Breast epithelium (tissue), 3 donors: ENCODE results near the gene MRPS9.

Experiments
- POLR2A ChIP-seq: fragments of 450-650 bp; IDR thresholded peaks from one replicate; pipeline ENCODE4 v1.6.1; 2016; ENCODE audit warnings: antibody characterized with exemption, mild to moderate bottlenecking, moderate library complexity
- POLR2AphosphoS5 ChIP-seq, 3 donors: sonication (generic); formaldehyde crosslinking; IDR thresholded peaks; one replicate each; pipeline ENCODE4 v1.6.1; 2017; ENCODE audit warnings: antibody characterized with exemption in 3 of 3
- TF ChIP-seq, protein P1 (sequence below), 3 donors: fragments of 450-650 bp; IDR thresholded peaks; one replicate each; pipeline ENCODE4 v1.5.1; 2016 to 2017; ENCODE audit warnings: antibody characterized with exemption in 3 of 3, mild to moderate bottlenecking in 3 of 3, moderate library complexity in 3 of 3

DNA sequence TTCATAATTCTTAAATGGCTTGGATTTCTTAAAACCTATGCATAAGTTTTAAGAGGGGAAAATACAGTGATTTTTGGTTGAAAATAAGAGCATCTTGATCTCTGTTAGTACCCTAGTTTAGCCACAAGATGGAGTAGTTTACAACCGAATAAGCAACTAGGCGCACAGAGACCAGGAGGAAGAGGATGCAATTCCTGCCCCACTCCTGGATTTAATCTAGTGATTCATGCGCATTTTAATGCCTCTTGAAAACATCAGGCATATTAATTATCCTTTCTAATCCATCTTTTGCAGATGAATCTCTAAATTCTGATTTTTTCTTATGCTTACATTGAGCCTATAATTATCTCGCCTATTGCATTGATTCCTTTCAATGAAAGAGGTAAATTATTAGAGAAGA lies 76.7 kb downstream of the MRPS9 start:
- TF ChIP-seq, protein P1, sequence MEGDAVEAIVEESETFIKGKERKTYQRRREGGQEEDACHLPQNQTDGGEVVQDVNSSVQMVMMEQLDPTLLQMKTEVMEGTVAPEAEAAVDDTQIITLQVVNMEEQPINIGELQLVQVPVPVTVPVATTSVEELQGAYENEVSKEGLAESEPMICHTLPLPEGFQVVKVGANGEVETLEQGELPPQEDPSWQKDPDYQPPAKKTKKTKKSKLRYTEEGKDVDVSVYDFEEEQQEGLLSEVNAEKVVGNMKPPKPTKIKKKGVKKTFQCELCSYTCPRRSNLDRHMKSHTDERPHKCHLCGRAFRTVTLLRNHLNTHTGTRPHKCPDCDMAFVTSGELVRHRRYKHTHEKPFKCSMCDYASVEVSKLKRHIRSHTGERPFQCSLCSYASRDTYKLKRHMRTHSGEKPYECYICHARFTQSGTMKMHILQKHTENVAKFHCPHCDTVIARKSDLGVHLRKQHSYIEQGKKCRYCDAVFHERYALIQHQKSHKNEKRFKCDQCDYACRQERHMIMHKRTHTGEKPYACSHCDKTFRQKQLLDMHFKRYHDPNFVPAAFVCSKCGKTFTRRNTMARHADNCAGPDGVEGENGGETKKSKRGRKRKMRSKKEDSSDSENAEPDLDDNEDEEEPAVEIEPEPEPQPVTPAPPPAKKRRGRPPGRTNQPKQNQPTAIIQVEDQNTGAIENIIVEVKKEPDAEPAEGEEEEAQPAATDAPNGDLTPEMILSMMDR (IDR thresholded peaks at IDR 0.05), result peak; percentile 33 to 75 (median 61)
- no peak for TF ChIP-seq POLR2A
- TF ChIP-seq POLR2AphosphoS5 (IDR thresholded peaks at IDR 0.05), result no peak
